Osteoblast (primary cell): ENCODE measurements around the gene CDH4. TPM values are rescaled to one million over a fixed set of nuclear protein-coding genes. Genes with fewer than 3 reads are reported as not detected.

Source experiments
- DNase-seq: peaks from one replicate; pipeline ENCODE4 v3.0.0; 2011; ENCODE audit warnings: low spot score, mixed read lengths; ENCODE audit not compliant: insufficient read length; ENCODE audit errors: missing footprints
- H2AFZ ChIP-seq: 2 replicates; pipeline ENCODE4 v1.6.0; 2011; ENCODE audit warnings: mild to moderate bottlenecking, low read length
- H3K27ac ChIP-seq: 2 replicates; pipeline ENCODE4 v1.5.1; 2011; ENCODE audit warnings: mild to moderate bottlenecking, low read depth, low read length, moderate library complexity
- H3K27me3 ChIP-seq: 2 replicates; pipeline ENCODE4 v1.6.0; 2012; ENCODE audit warnings: mild to moderate bottlenecking, control low read depth, inconsistent platforms, low read length, moderate library complexity; ENCODE audit not compliant: insufficient read depth
- H3K36me3 ChIP-seq: 2 replicates; pipeline ENCODE4 v1.5.1; 2011; ENCODE audit warnings: mild to moderate bottlenecking, low read length, control low read depth, moderate library complexity; ENCODE audit not compliant: insufficient read depth
- H3K4me1 ChIP-seq: 2 replicates; pipeline ENCODE4 v1.5.1; 2011; ENCODE audit warnings: mild to moderate bottlenecking, low read length, control low read depth, moderate library complexity; ENCODE audit not compliant: insufficient read depth
- H3K4me2 ChIP-seq: 2 replicates; pipeline ENCODE4 v1.6.0; 2011; ENCODE audit warnings: mild to moderate bottlenecking, low read length; ENCODE audit not compliant: insufficient read depth
- H3K4me3 ChIP-seq: fragments of 200-600 bp; sonication (generic); 3 replicates; pipeline ENCODE4 v1.5.1; 2012; ENCODE audit warnings: mild to moderate bottlenecking, low read length, inconsistent platforms; ENCODE audit not compliant: insufficient read depth
- H3K79me2 ChIP-seq: 2 replicates; pipeline ENCODE4 v1.6.0; 2012; ENCODE audit warnings: mild to moderate bottlenecking, low read length, control low read depth, inconsistent platforms; ENCODE audit not compliant: insufficient read depth
- H3K9me3 ChIP-seq: 2 replicates; pipeline ENCODE4 v1.5.1; 2011; ENCODE audit warnings: low read depth, low read length, control low read depth
- H4K20me1 ChIP-seq: 2 replicates; pipeline ENCODE4 v1.6.0; 2012; ENCODE audit warnings: mild to moderate bottlenecking, low read length, control low read depth; ENCODE audit not compliant: insufficient read depth
- total RNA-seq: library from RNA; depleted of rRNA; stranded (reverse); fragments of >200 nt; gene quantifications from 2 replicates; pipeline ENCODE4 v1.2.3, GENCODE V29; 2012
- TF ChIP-seq, protein P1 (sequence below): IDR thresholded peaks from 2 replicates; pipeline ENCODE4 v1.5.1; 2011; ENCODE audit warnings: mild to moderate bottlenecking, low read depth, low read length, moderate library complexity; ENCODE audit errors: extremely low read depth

Gene CDH4
- total RNA-seq, 1 donor: 1.1 TPM

DNA sequence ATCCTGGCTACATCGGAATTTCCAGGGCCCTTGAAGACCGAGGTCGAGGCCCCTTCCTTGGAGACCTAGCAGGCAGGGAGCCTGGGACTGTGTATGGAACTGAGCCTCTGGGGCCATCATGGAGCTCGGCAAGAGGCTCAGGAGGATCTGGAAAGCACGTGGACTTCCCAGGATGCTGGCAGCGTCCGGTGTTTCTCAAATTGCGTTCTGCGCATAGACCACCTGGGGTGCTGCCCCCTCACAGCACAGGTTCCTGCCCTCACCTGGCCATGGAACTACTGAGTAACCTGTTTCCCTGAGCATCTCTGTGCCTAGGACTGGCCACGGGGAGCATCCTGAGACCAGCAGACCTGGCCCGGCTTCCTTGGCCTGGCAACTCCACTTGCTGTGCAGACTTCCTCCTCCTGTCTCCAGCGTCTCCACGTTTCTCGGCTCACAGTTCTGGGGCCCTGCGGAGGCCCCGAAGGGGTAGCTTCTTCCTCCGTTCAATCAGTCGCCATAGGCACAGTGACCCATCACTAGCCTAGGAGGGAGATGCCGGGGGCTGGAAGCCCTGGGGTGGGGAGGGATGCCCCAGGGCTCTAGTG, 144.3 kb downstream of the CDH4 start:
- H3K27ac ChIP-seq: no peak overlapping the region
- no peaks in the 10 kb centered on the region for H3K4me1 ChIP-seq
- no peaks in the 10 kb centered on the region for H4K20me1 ChIP-seq
- H3K4me2 ChIP-seq: no peak overlapping the region
- H2AFZ ChIP-seq: no peak overlapping the region
- no peaks in the 10 kb centered on the region for H3K79me2 ChIP-seq
- no peak overlapping the region for H3K4me3 ChIP-seq
- H3K9me3 ChIP-seq: no peaks in the 10 kb centered on the region
- TF ChIP-seq, protein P1, sequence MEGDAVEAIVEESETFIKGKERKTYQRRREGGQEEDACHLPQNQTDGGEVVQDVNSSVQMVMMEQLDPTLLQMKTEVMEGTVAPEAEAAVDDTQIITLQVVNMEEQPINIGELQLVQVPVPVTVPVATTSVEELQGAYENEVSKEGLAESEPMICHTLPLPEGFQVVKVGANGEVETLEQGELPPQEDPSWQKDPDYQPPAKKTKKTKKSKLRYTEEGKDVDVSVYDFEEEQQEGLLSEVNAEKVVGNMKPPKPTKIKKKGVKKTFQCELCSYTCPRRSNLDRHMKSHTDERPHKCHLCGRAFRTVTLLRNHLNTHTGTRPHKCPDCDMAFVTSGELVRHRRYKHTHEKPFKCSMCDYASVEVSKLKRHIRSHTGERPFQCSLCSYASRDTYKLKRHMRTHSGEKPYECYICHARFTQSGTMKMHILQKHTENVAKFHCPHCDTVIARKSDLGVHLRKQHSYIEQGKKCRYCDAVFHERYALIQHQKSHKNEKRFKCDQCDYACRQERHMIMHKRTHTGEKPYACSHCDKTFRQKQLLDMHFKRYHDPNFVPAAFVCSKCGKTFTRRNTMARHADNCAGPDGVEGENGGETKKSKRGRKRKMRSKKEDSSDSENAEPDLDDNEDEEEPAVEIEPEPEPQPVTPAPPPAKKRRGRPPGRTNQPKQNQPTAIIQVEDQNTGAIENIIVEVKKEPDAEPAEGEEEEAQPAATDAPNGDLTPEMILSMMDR: no peak
- no peaks in the 10 kb centered on the region for H3K27me3 ChIP-seq
- H3K36me3 ChIP-seq: no peaks in the 10 kb centered on the region
- no peak for DNase-seq

DNA sequence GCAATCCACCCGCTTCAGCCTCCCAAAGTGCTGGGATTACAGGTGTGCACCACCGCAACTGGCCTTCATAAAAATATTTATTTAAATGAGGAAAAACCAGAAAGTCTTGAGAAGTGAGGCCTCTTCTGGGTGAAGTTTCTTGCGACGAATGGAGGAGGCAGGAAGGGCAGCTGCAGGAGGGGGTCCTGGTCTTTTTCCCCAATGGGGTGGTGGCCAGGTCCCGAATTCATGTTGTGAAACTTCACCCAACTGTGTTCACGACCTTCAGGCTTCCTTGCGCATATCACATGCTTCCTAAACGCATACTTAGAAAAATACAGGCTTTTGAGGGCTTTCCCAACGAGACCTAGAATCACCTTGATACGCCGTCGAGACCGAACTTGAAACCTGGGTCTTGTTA, 145.1 kb downstream of the CDH4 start:
- Histone ChIP-seq H3K27ac (no peak overlapping the region), H3K27me3 (no peaks in the 10 kb centered on the region), H3K4me1 (no peaks in the 10 kb centered on the region), H3K79me2 (no peaks in the 10 kb centered on the region), H2AFZ (no peak overlapping the region), H3K4me2 (no peak overlapping the region), H3K9me3 (no peaks in the 10 kb centered on the region), H3K4me3 (no peak overlapping the region), H3K36me3 (no peaks in the 10 kb centered on the region), H4K20me1 (no peaks in the 10 kb centered on the region)
- TF ChIP-seq, protein P1: no peak
- no peak for DNase-seq

DNA sequence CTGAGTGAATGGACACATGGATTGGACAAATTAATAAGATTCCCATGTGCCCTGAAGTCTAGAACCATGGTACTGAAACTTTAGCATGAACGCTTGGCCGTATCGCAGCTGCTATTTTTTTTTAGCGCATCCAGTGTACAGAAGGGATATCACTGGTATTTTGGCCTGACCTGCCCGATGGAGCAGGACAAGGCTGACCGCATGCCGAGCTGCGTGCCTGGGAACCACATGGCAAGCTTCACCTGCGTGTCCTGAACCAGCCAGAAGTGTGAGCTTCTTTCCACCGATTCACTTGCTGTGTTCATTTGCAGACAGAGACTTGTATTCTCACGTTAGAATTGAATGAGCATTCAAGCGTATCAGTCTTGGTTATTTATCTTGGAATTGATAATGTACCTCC, 145.7 kb downstream of the CDH4 start:
- H3K79me2 ChIP-seq: no peaks in the 10 kb centered on the region
- no peak overlapping the region for H3K4me3 ChIP-seq
- TF ChIP-seq, protein P1: no peak
- no peak overlapping the region for H3K4me2 ChIP-seq
- no peak overlapping the region for H3K27ac ChIP-seq
- H3K9me3 ChIP-seq: no peaks in the 10 kb centered on the region
- no peak for DNase-seq
- no peaks in the 10 kb centered on the region for H3K27me3 ChIP-seq
- no peaks in the 10 kb centered on the region for H4K20me1 ChIP-seq
- H2AFZ ChIP-seq: no peak overlapping the region
- H3K36me3 ChIP-seq: no peaks in the 10 kb centered on the region
- no peaks in the 10 kb centered on the region for H3K4me1 ChIP-seq

DNA sequence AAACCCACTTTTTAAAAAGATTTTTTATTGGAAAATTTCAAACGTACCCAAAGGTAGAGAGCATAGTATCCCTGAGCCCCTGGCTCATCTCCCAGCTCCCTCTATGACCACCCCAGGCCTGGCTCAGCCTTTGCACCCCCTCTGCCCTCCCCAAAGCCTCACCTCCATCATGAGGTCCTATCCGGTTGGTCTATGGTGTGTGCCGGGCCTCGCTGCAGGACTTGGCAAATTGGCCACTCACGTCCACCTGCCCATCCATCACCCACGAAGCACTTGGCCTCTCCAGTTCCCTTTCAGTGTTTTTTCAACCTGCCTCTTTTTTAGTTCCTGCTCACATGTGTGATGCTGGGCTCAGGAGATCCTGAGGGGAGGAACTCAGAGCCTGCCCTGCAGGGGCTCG, 147.4 kb downstream of the CDH4 start:
- no peaks in the 10 kb centered on the region for H3K9me3 ChIP-seq

More for the DNA sequence above, 147.4 kb downstream of the CDH4 start:
- Histone ChIP-seq H2AFZ (no peak overlapping the region), H3K36me3 (no peaks in the 10 kb centered on the region), H3K4me3 (no peak overlapping the region), H3K27ac (no peak overlapping the region), H3K79me2 (no peaks in the 10 kb centered on the region), H3K4me1 (no peaks in the 10 kb centered on the region), H4K20me1 (no peaks in the 10 kb centered on the region), H3K27me3 (no peaks in the 10 kb centered on the region), H3K4me2 (no peak overlapping the region)
- no peak for DNase-seq
- TF ChIP-seq, protein P1: no peak
